Endothelial cell of hepatic sinusoid (primary cell): ENCODE measurements around the gene SLC25A1.

Experiments
- in situ Hi-C: cut with HindIII; loops from 2 replicates; pipeline ENCODE4 v1.10.0; 2017; ENCODE audit warnings: low sequenced_read_pairs

SLC25A1 gene

GRCh38 chr22:19181786-19182471 lies 3.4 kb upstream of the SLC25A1 start:
- in situ Hi-C loops: no loop called here

GRCh38 chr22:19180740-19181410 lies 2.3 kb upstream of the SLC25A1 start:
- in situ Hi-C loops: no loop called here

GRCh38 chr22:19180234-19180633 lies 1.7 kb upstream of the SLC25A1 start:
- in situ Hi-C loops: no loop called here

- in situ Hi-C loops: no loop called here
These were observed 1.0 kb upstream of the SLC25A1 start for GRCh38 chr22:19179497-19180048.

GRCh38 chr22:19178065-19178656 lies 375 bp downstream of the SLC25A1 start:
- in situ Hi-C loops: no loop called here

- in situ Hi-C loops: no loop called here
These were observed 1.1 kb downstream of the SLC25A1 start for GRCh38 chr22:19177164-19178064.

- in situ Hi-C loops: no loop called here
These were observed 1.8 kb downstream of the SLC25A1 start for GRCh38 chr22:19176732-19177131.

GRCh38 chr22:19176175-19176643 lies 2.3 kb downstream of the SLC25A1 start:
- in situ Hi-C loops: no loop called here

GRCh38 chr22:19175602-19176174 lies 2.8 kb downstream of the SLC25A1 start:
- in situ Hi-C loops: no loop called here

GRCh38 chr22:19175026-19175601 lies 3.4 kb downstream of the SLC25A1 start:
- in situ Hi-C loops: no loop called here

GRCh38 chr22:19174106-19175025 lies 4.2 kb downstream of the SLC25A1 start:
- in situ Hi-C loops: no loop called here

GRCh38 chr22:19173047-19174035 lies 5.2 kb downstream of the SLC25A1 start:
- in situ Hi-C loops: no loop called here

- in situ Hi-C loops: no loop called here
These were observed 6.1 kb downstream of the SLC25A1 start for GRCh38 chr22:19172213-19173046.

GRCh38 chr22:19169947-19170318 lies 8.6 kb downstream of the SLC25A1 start:
- in situ Hi-C loops: no loop called here

- in situ Hi-C loops: no loop called here
These were observed 9.3 kb downstream of the SLC25A1 start for GRCh38 chr22:19169002-19169946.
